GM15510 (cell line): ENCODE measurements around the gene SLC39A10.

Experiments used
- POLR2A ChIP-seq: IDR thresholded peaks from 3 replicates; pipeline ENCODE4 v1.6.1; 2011; ENCODE audit warnings: borderline replicate concordance; ENCODE audit not compliant: insufficient read length; ENCODE audit errors: extremely low read depth

SLC39A10 gene, protein sequence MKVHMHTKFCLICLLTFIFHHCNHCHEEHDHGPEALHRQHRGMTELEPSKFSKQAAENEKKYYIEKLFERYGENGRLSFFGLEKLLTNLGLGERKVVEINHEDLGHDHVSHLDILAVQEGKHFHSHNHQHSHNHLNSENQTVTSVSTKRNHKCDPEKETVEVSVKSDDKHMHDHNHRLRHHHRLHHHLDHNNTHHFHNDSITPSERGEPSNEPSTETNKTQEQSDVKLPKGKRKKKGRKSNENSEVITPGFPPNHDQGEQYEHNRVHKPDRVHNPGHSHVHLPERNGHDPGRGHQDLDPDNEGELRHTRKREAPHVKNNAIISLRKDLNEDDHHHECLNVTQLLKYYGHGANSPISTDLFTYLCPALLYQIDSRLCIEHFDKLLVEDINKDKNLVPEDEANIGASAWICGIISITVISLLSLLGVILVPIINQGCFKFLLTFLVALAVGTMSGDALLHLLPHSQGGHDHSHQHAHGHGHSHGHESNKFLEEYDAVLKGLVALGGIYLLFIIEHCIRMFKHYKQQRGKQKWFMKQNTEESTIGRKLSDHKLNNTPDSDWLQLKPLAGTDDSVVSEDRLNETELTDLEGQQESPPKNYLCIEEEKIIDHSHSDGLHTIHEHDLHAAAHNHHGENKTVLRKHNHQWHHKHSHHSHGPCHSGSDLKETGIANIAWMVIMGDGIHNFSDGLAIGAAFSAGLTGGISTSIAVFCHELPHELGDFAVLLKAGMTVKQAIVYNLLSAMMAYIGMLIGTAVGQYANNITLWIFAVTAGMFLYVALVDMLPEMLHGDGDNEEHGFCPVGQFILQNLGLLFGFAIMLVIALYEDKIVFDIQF

GRCh38 chr2:195656859-195657633, at the start of gene SLC39A10:
SLC39A10 (plus strand) TSS chr2:195657226; CDS start chr2:195680043, 22,817 bp downstream.
- peak; percentile 98 for TF ChIP-seq POLR2A

GRCh38 chr2:195608768-195609454, 48.1 kb upstream of the SLC39A10 start:
- no peak for TF ChIP-seq POLR2A

GRCh38 chr2:195610717-195611116, 46.3 kb upstream of the SLC39A10 start:
- TF ChIP-seq POLR2A, result no peak

- TF ChIP-seq POLR2A, result no peak
Observed at GRCh38 chr2:195612611-195613495, 44.2 kb upstream of the SLC39A10 start.

DNA sequence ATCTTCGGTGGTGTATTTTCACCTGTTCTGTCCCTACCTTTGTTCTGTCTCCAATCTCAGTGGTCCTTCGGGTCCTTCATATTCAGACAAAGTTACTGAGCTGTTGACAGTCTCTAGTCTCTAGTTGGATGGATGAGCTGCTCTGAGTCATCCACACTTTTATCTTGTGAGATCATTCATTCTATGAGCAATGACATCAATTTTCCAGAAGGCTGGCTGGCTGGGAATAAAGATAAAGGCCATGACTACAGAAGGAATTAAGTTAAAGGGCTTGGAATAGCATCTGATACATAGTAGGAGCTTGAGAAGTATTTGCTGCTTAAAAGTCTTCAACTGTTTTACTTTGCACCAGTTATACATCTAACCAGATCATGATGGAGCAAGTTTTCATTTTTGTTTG, 43.1 kb upstream of the SLC39A10 start:
- TF ChIP-seq POLR2A, result no peak

- no peak for TF ChIP-seq POLR2A
Observed at GRCh38 chr2:195619590-195619989, 37.4 kb upstream of the SLC39A10 start.

DNA sequence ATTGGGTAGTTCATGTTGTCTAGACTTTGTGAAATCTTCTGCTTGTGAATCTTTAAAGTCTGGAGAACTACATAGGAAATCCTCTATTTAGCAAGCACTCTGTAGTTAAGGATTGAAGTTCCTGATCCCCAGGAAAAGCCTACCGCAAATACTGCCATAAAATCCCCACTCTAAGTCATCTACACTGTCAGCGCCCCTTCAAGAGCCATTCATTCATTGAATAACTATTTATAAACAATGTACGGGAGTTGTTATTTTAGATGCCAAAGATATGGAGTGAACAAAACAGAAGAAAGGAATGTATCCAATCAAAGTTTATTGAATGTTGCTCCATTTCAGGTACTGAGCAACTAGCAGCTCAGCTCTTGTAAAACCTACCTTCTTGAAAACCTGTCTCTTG, 36.5 kb upstream of the SLC39A10 start:
- TF ChIP-seq POLR2A, result no peak

DNA sequence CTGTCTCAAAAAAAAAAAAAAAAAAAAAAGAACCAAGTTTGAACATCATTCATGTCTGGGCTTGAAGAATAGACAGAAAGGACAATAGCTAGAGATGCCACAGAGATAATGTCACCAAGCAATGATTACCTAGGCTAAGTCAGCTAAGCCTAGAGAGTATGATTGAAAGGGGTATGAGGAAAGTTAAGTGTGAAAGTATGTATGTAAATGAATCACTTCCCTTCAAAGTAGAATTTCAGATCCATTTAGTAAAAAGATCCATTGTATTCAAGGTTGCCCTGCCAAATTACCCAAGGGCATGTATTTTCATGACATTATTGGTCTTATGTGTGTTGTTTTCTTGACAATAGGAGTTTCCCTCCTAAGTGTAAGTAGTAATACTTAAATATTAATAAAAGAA, 34.1 kb upstream of the SLC39A10 start:
- TF ChIP-seq POLR2A, result no peak

GRCh38 chr2:195626507-195626906, 30.5 kb upstream of the SLC39A10 start:
- no peak for TF ChIP-seq POLR2A

DNA sequence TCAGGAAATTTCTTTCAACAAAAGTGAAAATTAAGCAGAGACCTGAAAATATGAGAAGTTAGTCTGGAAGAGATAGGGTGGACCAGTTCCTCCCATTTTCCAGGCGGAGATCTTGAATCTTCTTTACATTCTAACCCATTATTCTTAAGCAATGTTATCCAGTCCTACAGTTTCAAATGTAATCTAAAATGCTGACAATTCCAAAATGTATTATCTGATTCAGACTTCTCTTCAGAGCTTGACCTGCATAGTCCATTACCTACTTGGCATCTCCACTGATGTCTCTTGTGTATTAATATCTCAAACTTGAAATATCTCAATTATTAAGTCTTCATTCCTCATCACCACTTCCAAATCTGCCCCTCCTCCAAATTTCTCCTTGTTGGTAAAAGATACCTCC, 28.4 kb upstream of the SLC39A10 start:
- no peak for TF ChIP-seq POLR2A

- no peak for TF ChIP-seq POLR2A
Observed at GRCh38 chr2:195632856-195633572, 24.0 kb upstream of the SLC39A10 start.

DNA sequence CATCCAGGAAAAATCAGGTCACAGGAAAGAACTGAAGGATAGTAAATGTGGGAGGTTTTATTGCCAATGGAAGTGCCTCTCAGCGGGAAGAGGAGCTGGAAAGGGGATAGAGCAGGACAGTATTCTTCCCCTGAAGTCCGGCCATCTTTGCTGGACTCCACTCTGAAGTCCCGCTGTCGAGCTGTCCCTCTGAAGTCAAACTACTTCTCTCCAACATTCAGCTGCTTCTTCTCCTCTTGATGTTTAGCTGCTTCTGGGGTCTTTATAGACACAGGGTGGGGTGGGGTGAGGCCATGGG, 23.5 kb upstream of the SLC39A10 start:
- TF ChIP-seq POLR2A, result no peak

- TF ChIP-seq POLR2A, result no peak
Observed at GRCh38 chr2:195633974-195634373, 23.1 kb upstream of the SLC39A10 start.
